ENCODE measurements around the gene CLASP2.

Gene CLASP2

GRCh38 chr3:33716227-33716626, 1.8 kb downstream of the CLASP2 start:
- no peak for TF ChIP-seq GATA2 (IDR thresholded peaks at IDR 0.05; ENCODE audit: low read depth, low read length)
- TF ChIP-seq GATA3 (IDR thresholded peaks at IDR 0.05; ENCODE audit: low read depth, low read length): no peak

GRCh38 chr3:33711100-33711499, 7.0 kb downstream of the CLASP2 start:
- TF ChIP-seq GATA2 (IDR thresholded peaks at IDR 0.05; ENCODE audit: low read depth, low read length) (no peak), GATA3 (IDR thresholded peaks at IDR 0.05; ENCODE audit: low read depth, low read length) (no peak)

- TF ChIP-seq GATA2 (IDR thresholded peaks at IDR 0.05; ENCODE audit: low read depth, low read length) (no peak), GATA3 (IDR thresholded peaks at IDR 0.05; ENCODE audit: low read depth, low read length) (no peak)
These were observed 12.0 kb downstream of the CLASP2 start for GRCh38 chr3:33706056-33706455.

GRCh38 chr3:33704891-33705290, 13.2 kb downstream of the CLASP2 start:
- TF ChIP-seq GATA3 (IDR thresholded peaks at IDR 0.05; ENCODE audit: low read depth, low read length) (no peak), GATA2 (IDR thresholded peaks at IDR 0.05; ENCODE audit: low read depth, low read length) (no peak)

GRCh38 chr3:33699275-33699674, 18.8 kb downstream of the CLASP2 start:
- TF ChIP-seq GATA2 (IDR thresholded peaks at IDR 0.05; ENCODE audit: low read depth, low read length) (no peak), GATA3 (IDR thresholded peaks at IDR 0.05; ENCODE audit: low read depth, low read length) (no peak)

- no peak for TF ChIP-seq GATA3 (IDR thresholded peaks at IDR 0.05; ENCODE audit: low read depth, low read length)
- TF ChIP-seq GATA2 (IDR thresholded peaks at IDR 0.05; ENCODE audit: low read depth, low read length): no peak
These were observed 23.1 kb downstream of the CLASP2 start for GRCh38 chr3:33694944-33695343.

GRCh38 chr3:33690341-33690740, 27.7 kb downstream of the CLASP2 start:
- no peak for TF ChIP-seq GATA3 (IDR thresholded peaks at IDR 0.05; ENCODE audit: low read depth, low read length)
- no peak for TF ChIP-seq GATA2 (IDR thresholded peaks at IDR 0.05; ENCODE audit: low read depth, low read length)

GRCh38 chr3:33687406-33688010, 30.5 kb downstream of the CLASP2 start:
- TF ChIP-seq GATA3 (IDR thresholded peaks at IDR 0.05; ENCODE audit: low read depth, low read length) (no peak), GATA2 (IDR thresholded peaks at IDR 0.05; ENCODE audit: low read depth, low read length) (no peak)

GRCh38 chr3:33682770-33683169, 35.3 kb downstream of the CLASP2 start:
- no peak for TF ChIP-seq GATA3 (IDR thresholded peaks at IDR 0.05; ENCODE audit: low read depth, low read length)
- TF ChIP-seq GATA2 (IDR thresholded peaks at IDR 0.05; ENCODE audit: low read depth, low read length): no peak

- TF ChIP-seq GATA2 (IDR thresholded peaks at IDR 0.05; ENCODE audit: low read depth, low read length) (no peak), GATA3 (IDR thresholded peaks at IDR 0.05; ENCODE audit: low read depth, low read length) (no peak)
These were observed 36.4 kb downstream of the CLASP2 start for GRCh38 chr3:33681667-33682066.

GRCh38 chr3:33678073-33678472, 40.0 kb downstream of the CLASP2 start:
- TF ChIP-seq GATA2 (IDR thresholded peaks at IDR 0.05; ENCODE audit: low read depth, low read length) (no peak), GATA3 (IDR thresholded peaks at IDR 0.05; ENCODE audit: low read depth, low read length) (no peak)

- TF ChIP-seq GATA2 (IDR thresholded peaks at IDR 0.05; ENCODE audit: low read depth, low read length): no peak
- TF ChIP-seq GATA3 (IDR thresholded peaks at IDR 0.05; ENCODE audit: low read depth, low read length): no peak
These were observed 49.4 kb downstream of the CLASP2 start for GRCh38 chr3:33668618-33669017.

- TF ChIP-seq GATA3 (IDR thresholded peaks at IDR 0.05; ENCODE audit: low read depth, low read length) (no peak), GATA2 (IDR thresholded peaks at IDR 0.05; ENCODE audit: low read depth, low read length) (no peak)
These were observed 52.8 kb downstream of the CLASP2 start for GRCh38 chr3:33665294-33665693.

- TF ChIP-seq GATA2 (IDR thresholded peaks at IDR 0.05; ENCODE audit: low read depth, low read length) (no peak), GATA3 (IDR thresholded peaks at IDR 0.05; ENCODE audit: low read depth, low read length) (no peak)
These were observed 53.9 kb downstream of the CLASP2 start for GRCh38 chr3:33664195-33664594.

- no peak for TF ChIP-seq GATA2 (IDR thresholded peaks at IDR 0.05; ENCODE audit: low read depth, low read length)
- no peak for TF ChIP-seq GATA3 (IDR thresholded peaks at IDR 0.05; ENCODE audit: low read depth, low read length)
These were observed 55.0 kb downstream of the CLASP2 start for GRCh38 chr3:33663042-33663441.
